Left ventricle myocardium inferior (tissue), 1 donor: Measurements from ENCODE around the gene CD82. TPM values are rescaled to one million over a fixed set of nuclear protein-coding genes. Genes with fewer than 3 reads are reported as not detected.

Experiments
- DNase-seq: peaks from one replicate; pipeline ENCODE4 v3.0.0-alpha.2; 2020
- H3K27ac ChIP-seq: fragments of 200-600 bp; replicated peaks from 2 replicates; pipeline ENCODE4 v1.8.0; 2021
- H3K27me3 ChIP-seq: fragments of 200-600 bp; 2 replicates; pipeline ENCODE4 v1.8.0; 2021; ENCODE audit warnings: low read depth
- H3K36me3 ChIP-seq: fragments of 200-600 bp; 2 replicates; pipeline ENCODE4 v1.8.0; 2021
- H3K4me1 ChIP-seq: fragments of 200-600 bp; 2 replicates; pipeline ENCODE4 v1.8.0; 2021
- H3K4me3 ChIP-seq: fragments of 200-600 bp; 2 replicates; pipeline ENCODE4 v1.8.0; 2021; ENCODE audit warnings: mild to moderate bottlenecking, moderate library complexity
- H3K9me3 ChIP-seq: fragments of 200-600 bp; replicated peaks from 2 replicates; pipeline ENCODE4 v1.8.0; 2021
- CTCF ChIP-seq: fragments of 200-600 bp; IDR thresholded peaks from 2 replicates; pipeline ENCODE4 v1.8.0; 2021; ENCODE audit warnings: antibody characterized with exemption, mild to moderate bottlenecking, borderline replicate concordance
- intact Hi-C: fragments of 100-400 bp; cut with micrococcal nuclease; formaldehyde crosslinking; loops from one replicate; pipeline ENCODE4 v1.11.0; 2022
- total RNA-seq: library from RNA; stranded (reverse); fragmentation: NEBNext Ultra II Directional; extraction: Animal tissue kit (Norgen Biotek cat#: 25700); gene quantifications from one replicate; pipeline ENCODE4 v1.2.1, GENCODE V29; 2021
- donor health status: DM: no; HTN: yes; CAD: no; lungs with severe emphysema.

CD82 gene
- total RNA-seq, 1 donor from 2014 or later: 49.6 TPM

- no peak for TF ChIP-seq CTCF
- Histone ChIP-seq H3K36me3 (no peaks in the 10 kb centered on the region), H3K9me3 (peaks cover 8% of the 10 kb centered on the region), H3K27me3 (no peaks in the 10 kb centered on the region), H3K4me3 (no peak overlapping the region), H3K27ac (peak overlapping the region; percentile 80), H3K4me1 (peaks cover 88% of the 10 kb centered on the region)
- intact Hi-C loops: no loop called here
- DNase-seq: no peak
These were observed 15.8 kb downstream of the CD82 start for GRCh38 chr11:44581246-44581645.

GRCh38 chr11:44582641-44583352, 17.3 kb downstream of the CD82 start:
- DNase-seq: no peak
- Histone ChIP-seq H3K4me1 (peaks cover 81% of the 10 kb centered on the region), H3K27me3 (no peaks in the 10 kb centered on the region), H3K36me3 (peaks cover 5% of the 10 kb centered on the region), H3K4me3 (no peak overlapping the region), H3K27ac (peak overlapping the region; percentile 80), H3K9me3 (peaks cover 8% of the 10 kb centered on the region)
- TF ChIP-seq CTCF: no peak
- intact Hi-C loops: no loop called here

- H3K27ac ChIP-seq: peak overlapping the region; percentile 80
- peaks cover 8% of the 10 kb centered on the region for H3K9me3 ChIP-seq
- intact Hi-C loops: no loop called here
- H3K27me3 ChIP-seq: no peaks in the 10 kb centered on the region
- H3K4me3 ChIP-seq: no peak overlapping the region
- DNase-seq: no peak
- H3K36me3 ChIP-seq: peaks cover 6% of the 10 kb centered on the region
- no peak for TF ChIP-seq CTCF
- H3K4me1 ChIP-seq: peaks cover 76% of the 10 kb centered on the region
These were observed 17.8 kb downstream of the CD82 start for GRCh38 chr11:44583353-44583669.

GRCh38 chr11:44585421-44585820, 20.0 kb downstream of the CD82 start:
- DNase-seq: no peak
- H3K4me1 ChIP-seq: peaks cover 55% of the 10 kb centered on the region
- no peak for TF ChIP-seq CTCF
- intact Hi-C loops: no loop called here
- H3K27me3 ChIP-seq: no peaks in the 10 kb centered on the region
- H3K27ac ChIP-seq: peak overlapping the region; percentile 80
- H3K4me3 ChIP-seq: no peak overlapping the region
- H3K9me3 ChIP-seq: peaks cover 8% of the 10 kb centered on the region
- H3K36me3 ChIP-seq: peaks cover 6% of the 10 kb centered on the region

GRCh38 chr11:44589301-44589700, 23.8 kb downstream of the CD82 start:
- Histone ChIP-seq H3K4me3 (no peak overlapping the region), H3K9me3 (no peaks in the 10 kb centered on the region), H3K27ac (no peak overlapping the region), H3K4me1 (peaks cover 46% of the 10 kb centered on the region), H3K27me3 (no peaks in the 10 kb centered on the region), H3K36me3 (peaks cover 6% of the 10 kb centered on the region)
- DNase-seq: no peak
- intact Hi-C loops: no loop called here
- TF ChIP-seq CTCF: no peak
